HepG2 (cell line): Measurements from ENCODE around the gene SHROOM1. TPM values are rescaled to one million over a fixed set of nuclear protein-coding genes. Genes with fewer than 3 reads are reported as not detected.
A peak's percentile ranks its signal among the peaks of the same experiment; 100 is the strongest.

Experiments used
- ATAC-seq: fragments of 200-7000 bp; cut with Tn5 transposase; 3 replicates; pipeline ENCODE4 v1.9.1; 2020; ENCODE audit warnings: mild to moderate bottlenecking, moderate library complexity
- BruUV-seq: library from RNA; stranded (reverse); fragments of 400-500 nt; replicated peaks from 2 replicates; lab custom pipeline; 2021; lab: Mats Ljungman, UMichigan
- CTCF ChIA-PET: fragments of 300-600 bp; formaldehyde crosslinking; extraction: SDS; loops from one replicate; lab custom pipeline; 2021; ENCODE audit warnings: low total read pairs, inconsistent platforms, low intra/inter-chr PET ratio; lab: Yijun Ruan, JAX
- POLR2A ChIA-PET: fragments of 350-600 bp; sonication (Branson Sonifier 250); formaldehyde crosslinking; loops from one replicate; lab custom pipeline; 2020; ENCODE audit warnings: antibody characterized with exemption, inconsistent platforms; lab: Yijun Ruan, JAX
- DNase-seq: peaks from one replicate; pipeline ENCODE4 v3.0.0-alpha.2; 2015; ENCODE audit warnings: low spot score
- FAIRE-seq: peaks from 3 replicates; lab custom pipeline; 2011; peaks lifted over from hg19 to GRCh38; lab: Jason Lieb, UNC
- H2AFZ ChIP-seq: one replicate; pipeline ENCODE4 v1.6.1; 2011; ENCODE audit warnings: low read length, inconsistent platforms
- H3K27ac ChIP-seq: fragments of 300-600 bp; 3 replicates; pipeline ENCODE4 v1.8.0; 2011; ENCODE audit warnings: mixed run types, mild to moderate bottlenecking, mixed read lengths, low read length, inconsistent platforms; ENCODE audit not compliant: insufficient read depth; ENCODE audit errors: extremely low read length
- H3K27me3 ChIP-seq, 2 experiments: fragments of 200-600 bp in 1 of 2; 2 replicates in 1 of 2; 3 replicates in 1 of 2; pipeline versions ENCODE4 v1.6.0 to v1.8.0; 2011; ENCODE audit warnings: low read length in 2 of 2, mild to moderate bottlenecking in 2 of 2, moderate library complexity in 2 of 2, inconsistent platforms in 1 of 2; ENCODE audit not compliant: insufficient read depth in 2 of 2, control insufficient read depth in 1 of 2
- H3K36me3 ChIP-seq, 2 experiments: fragments of 200-600 bp in 1 of 2; replicated peaks in 1 of 2; 2 replicates in 1 of 2; 3 replicates in 1 of 2; pipeline versions ENCODE4 v1.5.1 to v1.8.0; 2011; ENCODE audit warnings: low read length in 2 of 2, inconsistent platforms in 1 of 2; ENCODE audit not compliant: insufficient read depth in 2 of 2, control insufficient read depth in 1 of 2
- H3K4me1 ChIP-seq: 2 replicates; pipeline ENCODE4 v1.5.1; 2012; ENCODE audit warnings: low read length, inconsistent platforms; ENCODE audit not compliant: insufficient read depth
- H3K4me2 ChIP-seq: 2 replicates; pipeline ENCODE4 v1.6.0; 2011; ENCODE audit warnings: low read depth, low read length, inconsistent platforms
- H3K4me3 ChIP-seq, 3 experiments: fragments of 200-600 bp in 1 of 3; sonication (generic), shearing (Covaris generic) in 1 of 3; replicated peaks in 1 of 3; 2 replicates each; pipeline ENCODE4 v1.5.1; 2011 to 2016; ENCODE audit warnings: low read length in 3 of 3, inconsistent platforms in 2 of 3, low read depth in 2 of 3, mild to moderate bottlenecking in 2 of 3, control low read depth in 1 of 3, mixed read lengths in 1 of 3; ENCODE audit not compliant: insufficient read depth in 1 of 3
- H3K79me2 ChIP-seq: one replicate; pipeline ENCODE4 v1.6.1; 2011; ENCODE audit warnings: low read length, inconsistent platforms; ENCODE audit not compliant: insufficient read depth
- H3K9ac ChIP-seq: 2 replicates; pipeline ENCODE4 v1.6.0; 2011; ENCODE audit warnings: mild to moderate bottlenecking, low read depth, low read length, inconsistent platforms; ENCODE audit not compliant: insufficient read depth
- H3K9me3 ChIP-seq: 2 replicates; pipeline ENCODE4 v1.5.1; 2012; ENCODE audit warnings: mild to moderate bottlenecking, low read length
- H4K20me1 ChIP-seq: 2 replicates; pipeline ENCODE4 v1.6.0; 2011; ENCODE audit warnings: inconsistent platforms, mild to moderate bottlenecking, low read length, moderate library complexity; ENCODE audit not compliant: insufficient read depth
- CEBPB ChIP-seq: IDR thresholded peaks from 2 replicates; pipeline ENCODE4 v1.6.1; 2011; ENCODE audit warnings: low read depth, low read length, improper control_type of control experiment, borderline replicate concordance
- DZIP1 ChIP-seq: sonication (generic); formaldehyde crosslinking; IDR thresholded peaks from 2 replicates; pipeline ENCODE4 v1.5.0; 2020; ENCODE audit warnings: mild to moderate bottlenecking, missing genetic modification reagents
- MAFF ChIP-seq: IDR thresholded peaks from 2 replicates; pipeline ENCODE4 v1.6.1; 2011; ENCODE audit warnings: low read depth, low read length, improper control_type of control experiment
- MIER3 ChIP-seq: IDR thresholded peaks from 2 replicates; pipeline ENCODE4 v1.6.1; 2016; ENCODE audit warnings: missing compliant biosample characterization, borderline replicate concordance
- MXI1 ChIP-seq: IDR thresholded peaks from 3 replicates; pipeline ENCODE4 v1.6.1; 2012; ENCODE audit warnings: low read depth, low read length, inconsistent platforms, borderline replicate concordance
- ZFP36L1 ChIP-seq: sonication (generic); formaldehyde crosslinking; IDR thresholded peaks from 2 replicates; pipeline ENCODE4 v1.8.0; 2022; ENCODE audit warnings: mild to moderate bottlenecking, missing genetic modification reagents, moderate library complexity
- WGBS: methylation state at CpG from one replicate; pipeline ENCODE4 v1.1.6; 2017; ENCODE audit warnings: low lambda C conversion rate; 5-methylcytosine and 5-hydroxymethylcytosine counted together
- in situ Hi-C: cut with HindIII; loops from 2 replicates; pipeline ENCODE4 v1.10.0; 2017; ENCODE audit warnings: low pct_unique_long_range_greater_than_20kb; ENCODE audit not compliant: extremely low pct_ligation_motif_present
- intact Hi-C: fragments of 100-400 bp; cut with micrococcal nuclease; formaldehyde crosslinking; loops from one replicate; pipeline ENCODE4 v1.10.0; 2022; ENCODE audit not compliant: unreplicated experiment
- polyA plus RNA-seq, 8 experiments: library from polyadenylated mRNA; depleted of rRNA in 3 of 8; stranded (reverse) in 7 of 8; unstranded in 1 of 8; fragments of >200 nt; fragmentation: Illumina TruSeq in 4 of 8; extraction: Trizol in 4 of 8; gene quantifications; 2 replicates each; pipeline versions ENCODE4 v1.2.1 to v1.2.3, GENCODE V29; 2011 to 2016; ENCODE audit warnings: low read depth in 4 of 8, missing spikeins in 1 of 8, mixed read lengths in 1 of 8; ENCODE audit not compliant: insufficient read depth in 1 of 8
- total RNA-seq, 5 experiments: library from RNA; depleted of rRNA; stranded (reverse); fragments of >200 nt; fragmentation: Illumina TruSeq; extraction: Trizol; gene quantifications; 2 replicates each; pipeline ENCODE4 v1.2.3, GENCODE V29; 2016; ENCODE audit warnings: low read depth in 1 of 5

SHROOM1 gene
- total and polyA plus RNA-seq, 2 of the 13 experiments (the other 11 are each of a cell fraction or from before 2014, with no cell fraction given): 18.2 to 25.7 TPM

GRCh38 chr5:132828846-132829494, 1.5 kb downstream of the SHROOM1 start:
- ATAC-seq (no peak), DNase-seq (no peak), FAIRE-seq (no peak)
- Histone ChIP-seq H3K9me3 (no peaks in the 10 kb centered on the region), H2AFZ (no peak overlapping the region), H3K4me2 (peak overlapping the region; percentile 93), H3K4me3 (peak overlapping the region; percentile 79 to 94 (median 93)), H3K27me3 (no peaks in the 10 kb centered on the region), H4K20me1 (no peaks in the 10 kb centered on the region), H3K36me3 (peaks cover 4 to 24% of the 10 kb centered on the region in 2 experiments; a peak in 4 of 5 replicates), H3K4me1 (peaks cover 51% of the 10 kb centered on the region), H3K9ac (peak overlapping the region; percentile 96), H3K27ac (peak overlapping the region; percentile 90), H3K79me2 (peaks cover 37% of the 10 kb centered on the region)
- no TSS peak for BruUV-seq
- intact Hi-C loops: no loop called here
- ChIA-PET POLR2A (interaction anchor here (1.0 to 6.6 kb wide), 8 partner anchors 8 to 222 kb away, joined by 3 to 91 read pairs (median 31); partner anchors contain the start of genes GDF9, HSPA4, LEAP2 and UQCRQ), CTCF (interaction anchor here (1.4 to 3.1 kb wide), 2 partner anchors 37 to 54 kb away, joined by 9 to 39 read pairs; partner anchors contain the start of genes GDF9 and UQCRQ)
- TF ChIP-seq MAFF (no peak), ZFP36L1 (CRISPR knock-in tag) (0 out of 2 replicates have a peak, but pooled peaks have one; percentile 11), DZIP1 (CRISPR knock-in tag) (0 out of 2 replicates have a peak, but pooled peaks have one; percentile 16), MIER3 (CRISPR knock-in tag) (no peak), CEBPB (no peak), MXI1 (peak; percentile 20; the same call in 1 of the 3 replicates)
- in situ Hi-C loops: no loop called here
- 71% methylated on average over 4 of the region's 4 CpGs for WGBS
